HG02571 (cell line): ENCODE data around the gene MFGE8.

Experiments
- ATAC-seq: cut with Tn5 transposase; IDR thresholded peaks from one replicate; pipeline ENCODE4 v1.9.1; 2021; ENCODE audit warnings: mild to moderate bottlenecking, moderate library complexity; ENCODE audit not compliant: unreplicated experiment

The MFGE8 gene

GRCh38 chr15:88920186-88920891 is 7.2 kb upstream of the MFGE8 start:
- no peak for ATAC-seq

GRCh38 chr15:88918738-88919137 is 5.6 kb upstream of the MFGE8 start:
- no peak for ATAC-seq

- ATAC-seq: no peak
Observed at GRCh38 chr15:88917760-88918159, 4.6 kb upstream of the MFGE8 start.

- no peak for ATAC-seq
Observed at GRCh38 chr15:88915354-88915753, 2.2 kb upstream of the MFGE8 start.

DNA sequence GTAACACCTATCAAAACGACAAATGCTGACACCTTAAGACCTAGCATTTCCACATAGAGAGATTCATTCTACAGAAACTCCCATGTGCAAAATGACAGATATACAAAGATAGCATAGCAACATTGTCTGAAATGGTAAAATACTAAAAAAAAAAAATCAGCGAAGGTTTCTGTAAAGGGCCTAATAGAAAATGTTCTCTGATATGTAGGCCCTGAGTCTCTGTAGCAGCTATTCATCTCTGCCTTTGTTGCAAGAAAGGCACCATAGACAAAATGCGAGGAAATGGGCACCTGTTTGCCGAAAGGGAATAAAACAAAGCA is 631 bp upstream of the MFGE8 start:
- ATAC-seq: no peak

GRCh38 chr15:88912500-88912921 is 668 bp downstream of the MFGE8 start:
- ATAC-seq: no peak

DNA sequence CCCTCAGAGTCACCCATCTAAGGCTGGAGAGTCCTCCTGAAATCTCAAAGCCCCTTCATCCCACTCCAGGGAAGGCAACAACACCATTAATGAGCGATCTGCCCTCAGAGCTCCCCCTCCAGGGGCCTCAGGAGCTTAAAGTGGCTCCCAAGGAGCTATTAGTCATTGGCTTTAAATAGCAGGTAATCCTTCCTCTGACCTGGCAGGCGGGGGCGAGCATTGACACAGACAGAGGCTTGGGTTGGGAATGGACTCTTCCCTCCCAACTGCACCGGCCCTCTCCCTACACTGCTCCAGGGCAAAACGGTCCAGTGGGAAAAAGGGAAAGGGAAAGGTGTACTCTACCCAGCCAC is 1.4 kb downstream of the MFGE8 start:
- ATAC-seq: no peak

- no peak for ATAC-seq
Observed at GRCh38 chr15:88909956-88910831, 3.0 kb downstream of the MFGE8 start.

GRCh38 chr15:88908697-88909621 is 4.2 kb downstream of the MFGE8 start:
- no peak for ATAC-seq

DNA sequence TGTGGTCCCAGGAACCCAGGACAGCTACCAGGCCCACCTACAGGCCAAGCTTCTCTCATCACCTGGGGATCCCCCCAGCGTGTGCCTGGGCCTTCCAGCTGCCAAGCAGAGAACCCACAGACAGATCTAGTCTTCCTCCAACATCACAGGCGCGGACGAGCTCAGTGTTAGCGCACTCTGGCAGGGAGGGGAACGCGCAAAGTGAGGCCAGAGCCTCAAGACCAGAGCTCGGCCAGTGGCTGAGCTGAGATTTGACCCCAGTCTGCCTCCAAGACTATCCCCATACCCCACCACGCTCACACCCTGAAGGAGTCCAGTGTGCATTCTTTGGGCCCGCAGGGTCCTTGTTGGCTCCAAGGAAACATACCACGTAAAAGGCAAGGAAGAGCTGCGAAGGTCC is 5.1 kb downstream of the MFGE8 start:
- ATAC-seq: no peak

- no peak for ATAC-seq
Observed at GRCh38 chr15:88907111-88907510, 6.1 kb downstream of the MFGE8 start.

- ATAC-seq: no peak
Observed at GRCh38 chr15:88906551-88906950, 6.6 kb downstream of the MFGE8 start.

- no peak for ATAC-seq
Observed at GRCh38 chr15:88906130-88906529, 7.0 kb downstream of the MFGE8 start.

DNA sequence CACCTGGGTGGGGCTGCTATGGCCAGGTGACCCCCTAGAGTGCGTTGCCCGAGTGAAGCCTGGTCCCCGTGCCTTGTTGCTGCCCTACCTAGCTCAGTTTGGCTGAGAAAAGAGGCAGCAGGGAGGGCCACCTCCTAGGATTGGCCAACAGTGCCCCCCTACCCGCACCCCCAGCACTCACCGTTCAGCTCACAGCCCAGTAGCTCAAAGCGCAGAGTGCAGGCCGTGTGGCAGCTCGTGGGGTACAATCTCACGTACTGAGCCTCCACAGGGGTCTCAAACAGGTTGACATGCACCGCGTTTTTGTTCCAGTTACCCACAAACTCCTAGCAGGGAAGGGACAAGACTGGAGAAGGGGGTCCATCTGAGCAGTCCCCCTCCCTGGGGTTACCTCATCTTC is 7.6 kb downstream of the MFGE8 start:
- ATAC-seq: no peak

GRCh38 chr15:88904624-88905327 is 8.4 kb downstream of the MFGE8 start:
- ATAC-seq: peak; percentile 73

- ATAC-seq: no peak
Observed at GRCh38 chr15:88904257-88904623, 8.9 kb downstream of the MFGE8 start.

GRCh38 chr15:88902846-88903245 is 10.3 kb downstream of the MFGE8 start:
- ATAC-seq: no peak

DNA sequence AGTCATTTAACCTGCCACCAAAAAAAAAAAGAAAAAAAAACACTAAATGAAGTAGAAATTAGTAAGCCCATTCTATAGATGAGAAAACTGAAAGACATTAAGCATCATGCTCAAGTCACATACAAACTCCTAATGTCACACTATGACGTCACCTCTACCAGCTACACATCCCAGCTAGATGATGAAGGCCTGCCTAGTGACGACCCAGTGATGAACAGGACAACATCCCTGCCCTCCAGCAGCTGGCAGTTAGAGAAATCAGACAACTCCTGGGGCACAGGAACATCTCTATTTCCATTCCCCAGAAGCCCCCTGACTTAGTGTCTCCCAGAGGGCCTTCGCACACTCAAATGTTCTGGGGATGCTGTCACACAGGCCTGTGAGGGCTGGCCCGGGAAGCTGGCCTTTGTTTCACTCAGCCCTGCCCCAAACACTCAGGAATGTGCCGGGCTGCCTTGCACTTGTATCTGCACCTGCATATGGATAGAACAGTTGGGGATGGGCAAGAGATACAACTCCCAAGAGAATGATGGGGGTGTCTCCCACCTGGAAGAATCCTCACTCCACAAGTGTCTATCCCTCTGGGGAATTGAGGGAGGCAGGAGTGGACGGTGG is 10.9 kb downstream of the MFGE8 start:
- no peak for ATAC-seq

- no peak for ATAC-seq
Observed at GRCh38 chr15:88901508-88902220, 11.5 kb downstream of the MFGE8 start.

DNA sequence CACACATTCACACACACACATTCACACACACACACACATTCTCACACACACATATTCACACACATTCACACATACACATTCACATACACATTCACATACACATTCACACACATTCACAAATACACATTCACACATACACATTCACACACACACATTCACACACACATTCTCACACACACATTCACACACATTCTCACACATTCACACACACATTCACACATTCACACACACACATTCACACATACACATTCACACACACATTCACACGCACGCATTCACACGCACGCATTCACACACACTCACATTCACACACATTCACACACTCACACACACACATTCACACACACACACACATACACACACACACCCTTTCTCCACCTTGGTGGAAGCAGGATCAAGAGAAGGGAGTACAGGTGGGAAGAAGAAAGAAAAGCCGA is 12.2 kb downstream of the MFGE8 start:
- ATAC-seq: no peak
